Measurements from ENCODE around the gene DNAH9.

DNAH9 gene

GRCh38 chr17:11625878-11626277 is 27.6 kb downstream of the DNAH9 start:
- Histone ChIP-seq H3K9me3 (replicated peaks in 1 of 11) (no peaks in the 10 kb centered on the region), H3K4me1 (no peaks in the 10 kb centered on the region), H4K20me1 (no peaks in the 10 kb centered on the region), H3K36me3 (no peaks in the 10 kb centered on the region), H3K4me2 (no peak overlapping the region), H3K4me3 (no peak overlapping the region), H3K27me3 (no peaks in the 10 kb centered on the region), H3K9ac (no peak overlapping the region), H3K27ac (no peak overlapping the region)
- TF ChIP-seq Cebpa-rat (IDR thresholded peaks at IDR 0.05): no peak

- Histone ChIP-seq H3K9ac (no peak overlapping the region), H3K27me3 (no peaks in the 10 kb centered on the region), H3K4me1 (no peaks in the 10 kb centered on the region), H3K9me3 (replicated peaks in 1 of 11) (no peaks in the 10 kb centered on the region), H3K36me3 (no peaks in the 10 kb centered on the region), H3K4me2 (no peak overlapping the region), H3K4me3 (no peak overlapping the region), H3K27ac (no peak overlapping the region), H4K20me1 (no peaks in the 10 kb centered on the region)
- no peak for TF ChIP-seq Cebpa-rat (IDR thresholded peaks at IDR 0.05)
Measured at GRCh38 chr17:11627301-11627940, 29.2 kb downstream of the DNAH9 start.

GRCh38 chr17:11628374-11628773 is 30.1 kb downstream of the DNAH9 start:
- Histone ChIP-seq H3K4me3 (no peak overlapping the region), H3K27ac (no peak overlapping the region), H3K9ac (no peak overlapping the region), H3K27me3 (no peaks in the 10 kb centered on the region), H4K20me1 (no peaks in the 10 kb centered on the region), H3K4me2 (no peak overlapping the region), H3K9me3 (replicated peaks in 1 of 11) (no peaks in the 10 kb centered on the region), H3K4me1 (no peaks in the 10 kb centered on the region), H3K36me3 (no peaks in the 10 kb centered on the region)
- TF ChIP-seq Cebpa-rat (IDR thresholded peaks at IDR 0.05): no peak

- no peak for TF ChIP-seq Cebpa-rat (IDR thresholded peaks at IDR 0.05)
- H3K36me3 ChIP-seq: no peaks in the 10 kb centered on the region
- H3K4me2 ChIP-seq: no peak overlapping the region
- no peak overlapping the region for H3K27ac ChIP-seq
- H3K4me1 ChIP-seq: no peaks in the 10 kb centered on the region
- no peaks in the 10 kb centered on the region for H4K20me1 ChIP-seq
- H3K4me3 ChIP-seq: no peak overlapping the region
- H3K9me3 ChIP-seq (replicated peaks in 1 of 11): no peaks in the 10 kb centered on the region
- H3K9ac ChIP-seq: no peak overlapping the region
- no peaks in the 10 kb centered on the region for H3K27me3 ChIP-seq
Measured at GRCh38 chr17:11628831-11629230, 30.6 kb downstream of the DNAH9 start.

- H4K20me1 ChIP-seq: no peaks in the 10 kb centered on the region
- no peaks in the 10 kb centered on the region for H3K9me3 ChIP-seq (replicated peaks in 1 of 11)
- peaks cover 0 to 5% (median 0%) of the 10 kb centered on the region in 10 experiments; a peak in 1 of 20 replicates for H3K4me1 ChIP-seq
- no peak overlapping the region for H3K4me3 ChIP-seq
- no peaks in the 10 kb centered on the region for H3K36me3 ChIP-seq
- H3K27ac ChIP-seq: no peak overlapping the region
- no peak for TF ChIP-seq Cebpa-rat (IDR thresholded peaks at IDR 0.05)
- H3K27me3 ChIP-seq: no peaks in the 10 kb centered on the region
- no peak overlapping the region for H3K4me2 ChIP-seq
- H3K9ac ChIP-seq: no peak overlapping the region
Measured at GRCh38 chr17:11636771-11637170, 38.5 kb downstream of the DNAH9 start.

- no peaks in the 10 kb centered on the region for H4K20me1 ChIP-seq
- no peak overlapping the region for H3K9ac ChIP-seq
- peaks cover 0 to 5% (median 0%) of the 10 kb centered on the region in 10 experiments; a peak in 1 of 20 replicates for H3K4me1 ChIP-seq
- no peak for TF ChIP-seq Cebpa-rat (IDR thresholded peaks at IDR 0.05)
- no peaks in the 10 kb centered on the region for H3K27me3 ChIP-seq
- no peak overlapping the region for H3K4me3 ChIP-seq
- H3K27ac ChIP-seq: no peak overlapping the region
- H3K36me3 ChIP-seq: no peaks in the 10 kb centered on the region
- H3K4me2 ChIP-seq: no peak overlapping the region
- H3K9me3 ChIP-seq (replicated peaks in 1 of 11): no peaks in the 10 kb centered on the region
Measured at GRCh38 chr17:11637796-11638195, 39.5 kb downstream of the DNAH9 start.

- Histone ChIP-seq H3K36me3 (no peaks in the 10 kb centered on the region), H3K27ac (no peak overlapping the region), H4K20me1 (no peaks in the 10 kb centered on the region), H3K4me2 (no peak overlapping the region), H3K9me3 (replicated peaks in 1 of 11) (no peaks in the 10 kb centered on the region), H3K27me3 (no peaks in the 10 kb centered on the region), H3K4me3 (no peak overlapping the region), H3K4me1 (peaks cover 0 to 5% (median 0%) of the 10 kb centered on the region in 10 experiments; a peak in 1 of 20 replicates), H3K9ac (no peak overlapping the region)
- TF ChIP-seq Cebpa-rat (IDR thresholded peaks at IDR 0.05): no peak
Measured at GRCh38 chr17:11638700-11639265, 40.5 kb downstream of the DNAH9 start.

GRCh38 chr17:11639736-11640462 is 41.6 kb downstream of the DNAH9 start:
- H4K20me1 ChIP-seq: no peaks in the 10 kb centered on the region
- no peak overlapping the region for H3K9ac ChIP-seq

GRCh38 chr17:11640463-11640814 is 42.2 kb downstream of the DNAH9 start:
- H3K27me3 ChIP-seq: no peaks in the 10 kb centered on the region
- H3K27ac ChIP-seq: no peak overlapping the region
- no peak for TF ChIP-seq Cebpa-rat (IDR thresholded peaks at IDR 0.05)
- H3K36me3 ChIP-seq: no peaks in the 10 kb centered on the region
- H3K4me2 ChIP-seq: no peak overlapping the region
- no peaks in the 10 kb centered on the region for H3K9me3 ChIP-seq (replicated peaks in 1 of 11)
- no peak overlapping the region for H3K4me3 ChIP-seq
- peaks cover 0 to 5% (median 0%) of the 10 kb centered on the region in 10 experiments; a peak in 1 of 20 replicates for H3K4me1 ChIP-seq
- H4K20me1 ChIP-seq: no peaks in the 10 kb centered on the region
- H3K9ac ChIP-seq: no peak overlapping the region

More at GRCh38 chr17:11639736-11640462, 41.6 kb downstream of the DNAH9 start:
- H3K27me3 ChIP-seq: no peaks in the 10 kb centered on the region
- H3K9me3 ChIP-seq (replicated peaks in 1 of 11): no peaks in the 10 kb centered on the region
- no peak for TF ChIP-seq Cebpa-rat (IDR thresholded peaks at IDR 0.05)
- H3K4me1 ChIP-seq: peaks cover 0 to 5% (median 0%) of the 10 kb centered on the region in 10 experiments; a peak in 1 of 20 replicates
- H3K27ac ChIP-seq: no peak overlapping the region
- H3K4me2 ChIP-seq: no peak overlapping the region
- no peaks in the 10 kb centered on the region for H3K36me3 ChIP-seq
- no peak overlapping the region for H3K4me3 ChIP-seq

Measured in BLaER1 treated with 17β-estradiol and CSF1 and Interleukin-3, amounts not matched to agents 10 nM and 100 nM (cell line).